NCI-H1092 (cell line): ENCODE measurements around the gene ABHD17C.

Experiments
- DNase-seq: peaks from one replicate; lab custom pipeline; 2025; lab: John Stamatoyannopoulos, UW

ABHD17C gene

DNA sequence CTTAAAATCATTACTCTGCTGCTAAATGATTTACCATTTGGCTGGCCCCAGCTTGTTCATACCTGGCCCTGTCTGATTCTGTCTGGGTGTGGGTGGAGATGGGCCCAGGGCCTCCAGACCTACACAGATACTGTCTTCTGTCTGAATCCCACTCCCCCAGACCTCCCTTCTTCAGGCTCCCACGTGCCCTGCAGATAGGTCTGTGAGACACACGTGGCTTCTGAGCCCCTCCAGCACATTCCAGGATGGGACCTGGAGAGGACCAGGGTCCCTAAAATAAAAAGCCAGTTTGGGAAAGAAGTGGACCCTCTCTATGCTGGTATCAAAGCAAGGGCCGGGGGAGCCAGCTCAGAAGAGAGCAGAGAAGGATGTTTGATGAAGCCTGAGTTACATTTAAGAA lies 69.4 kb downstream of the ABHD17C start:
- no peak for DNase-seq

- DNase-seq: no peak
These were observed 71.2 kb downstream of the ABHD17C start for GRCh38 chr15:80766275-80766674.

DNA sequence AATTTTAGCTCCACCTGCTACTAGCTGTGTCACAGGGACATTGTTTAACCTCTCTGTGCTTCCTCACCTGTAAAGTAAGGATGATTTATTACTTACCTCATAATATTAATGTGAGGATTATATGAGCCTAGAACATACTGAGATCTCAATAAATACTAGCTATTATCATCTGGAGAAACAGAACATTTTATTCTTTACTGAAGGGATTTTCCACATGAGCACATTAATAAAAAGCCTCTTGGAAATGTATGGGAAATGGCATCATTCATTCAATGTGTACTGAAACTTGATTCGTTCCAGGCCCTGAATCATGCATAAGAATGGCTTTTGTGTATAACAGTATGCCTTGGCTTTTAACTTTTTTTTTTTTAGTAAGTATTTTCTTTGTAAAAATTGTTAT lies 73.0 kb downstream of the ABHD17C start:
- DNase-seq: no peak

DNA sequence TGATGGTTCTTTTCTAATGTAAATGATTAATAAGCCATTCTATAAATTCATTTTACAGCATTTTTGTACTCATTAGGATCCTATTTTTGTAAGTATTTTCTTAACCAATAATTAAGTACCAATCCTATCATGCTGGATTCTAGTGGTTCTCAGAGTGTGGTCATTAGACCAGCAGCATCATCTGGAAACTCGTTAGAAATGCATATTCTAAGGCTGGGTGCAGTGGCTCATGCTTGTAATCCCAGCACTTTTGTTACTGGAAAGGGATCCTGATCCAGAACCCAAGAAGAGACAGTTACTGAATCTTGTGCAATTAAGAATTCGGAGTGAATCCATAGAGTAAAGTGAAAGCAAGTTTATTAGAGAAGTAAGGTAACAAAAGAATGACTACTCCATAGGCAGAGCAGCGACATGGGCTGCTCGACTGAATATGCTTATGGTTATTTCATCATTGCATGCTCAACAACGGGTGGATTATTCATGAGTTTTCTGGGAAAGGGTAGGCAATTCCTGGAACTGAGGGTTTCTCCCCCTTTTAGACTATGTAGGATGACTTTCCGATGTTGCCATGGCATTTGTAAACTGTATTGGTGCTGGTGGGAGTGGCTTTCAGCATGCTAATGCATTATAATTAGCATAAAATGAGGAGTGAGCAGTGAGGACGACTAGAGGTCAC lies 74.2 kb downstream of the ABHD17C start:
- DNase-seq: no peak

DNA sequence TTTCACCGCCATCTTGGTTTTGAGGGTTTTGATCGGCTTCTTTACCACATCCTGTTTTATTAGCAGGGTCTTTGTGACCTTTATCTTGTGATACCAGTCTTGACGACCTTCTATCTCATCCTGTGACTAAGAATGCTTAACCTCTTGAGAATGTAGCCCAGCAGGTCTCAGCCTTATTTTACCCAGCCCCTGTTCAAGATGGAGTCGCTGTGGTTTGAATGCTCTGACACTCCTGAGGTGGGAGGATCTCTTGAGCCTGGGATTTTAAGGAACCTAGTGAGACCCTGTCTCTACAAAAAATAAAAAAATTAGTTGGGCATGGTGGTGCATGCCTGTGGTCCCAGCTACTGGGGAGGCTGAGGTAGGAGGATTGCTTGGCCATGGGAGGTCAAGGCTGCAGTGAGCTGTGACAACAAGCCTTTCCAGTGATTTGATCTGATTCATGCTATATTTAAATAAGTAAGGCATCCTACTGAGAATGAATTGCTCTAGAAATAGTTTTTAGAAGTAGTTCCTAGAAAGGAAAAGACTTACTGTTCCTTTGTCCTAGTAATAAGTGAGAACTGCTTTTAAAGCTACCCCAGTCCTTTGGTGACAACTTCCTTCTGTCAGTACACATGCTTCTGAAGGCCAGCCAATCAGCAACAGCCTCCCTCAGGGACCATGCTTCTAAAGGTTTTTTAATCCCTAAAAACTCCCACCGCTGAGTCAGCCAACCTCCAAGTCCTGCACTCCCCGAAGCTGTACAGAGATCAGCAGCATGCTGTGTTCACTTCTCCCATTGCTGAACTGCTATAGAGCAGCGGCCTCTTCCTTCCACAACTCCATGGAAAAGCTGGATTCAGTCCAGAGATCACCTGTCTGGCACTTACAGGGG lies 75.0 kb downstream of the ABHD17C start:
- DNase-seq: no peak

GRCh38 chr15:80773122-80773551 lies 78.0 kb downstream of the ABHD17C start:
- DNase-seq: no peak

- DNase-seq: no peak
These were observed 78.8 kb downstream of the ABHD17C start for GRCh38 chr15:80773792-80774352.

GRCh38 chr15:80774486-80774885 lies 79.4 kb downstream of the ABHD17C start:
- no peak for DNase-seq

DNA sequence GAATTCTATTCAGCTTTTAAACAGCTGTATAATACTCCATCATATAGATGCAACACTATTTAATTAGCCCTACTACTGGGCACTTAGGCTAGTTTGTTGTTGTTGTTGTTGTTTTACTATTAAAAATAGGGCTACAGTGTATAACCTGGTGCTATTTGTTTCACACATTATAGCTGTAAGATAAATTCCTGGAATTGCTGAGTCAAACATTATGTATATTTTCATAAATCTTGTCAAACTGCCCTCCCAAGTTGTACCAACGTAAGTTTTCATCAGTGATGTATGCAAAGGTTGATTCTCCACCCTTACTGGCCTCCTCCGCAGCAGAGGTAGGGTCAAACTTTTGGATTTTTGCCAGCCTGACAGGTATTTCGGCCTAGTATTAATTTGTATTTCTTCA lies 80.2 kb downstream of the ABHD17C start:
- DNase-seq: no peak

DNA sequence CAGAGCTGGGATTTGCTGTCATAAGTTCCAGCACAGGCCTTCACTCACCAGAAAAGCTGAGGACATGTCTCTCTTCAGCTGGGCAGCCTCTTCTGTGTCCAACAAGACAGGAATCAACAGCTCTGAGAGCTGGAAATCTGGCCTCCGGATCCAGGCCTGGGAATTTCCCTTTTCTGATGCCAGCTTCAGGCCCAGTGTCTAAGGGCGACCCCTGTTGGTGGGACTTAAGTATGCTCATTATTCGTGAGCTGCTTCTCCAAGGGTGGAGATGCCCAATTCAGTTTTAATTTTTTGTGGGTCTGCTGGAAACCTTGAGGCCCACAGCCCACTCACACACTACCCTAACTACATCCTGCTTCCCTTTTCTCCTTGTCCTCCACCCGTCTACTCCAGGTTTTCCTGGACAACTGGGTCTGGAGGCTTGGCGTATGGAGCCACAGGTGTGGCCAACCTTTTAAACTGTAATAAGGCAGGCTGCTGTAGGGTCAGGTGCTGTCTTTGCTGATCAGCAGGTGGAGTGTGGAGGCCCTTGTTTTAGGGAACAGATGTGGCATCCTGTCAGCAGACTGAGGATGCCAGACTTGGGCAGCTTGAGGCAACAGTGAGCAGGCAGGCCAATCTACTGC lies 81.4 kb downstream of the ABHD17C start:
- peak; percentile 21 for DNase-seq

DNA sequence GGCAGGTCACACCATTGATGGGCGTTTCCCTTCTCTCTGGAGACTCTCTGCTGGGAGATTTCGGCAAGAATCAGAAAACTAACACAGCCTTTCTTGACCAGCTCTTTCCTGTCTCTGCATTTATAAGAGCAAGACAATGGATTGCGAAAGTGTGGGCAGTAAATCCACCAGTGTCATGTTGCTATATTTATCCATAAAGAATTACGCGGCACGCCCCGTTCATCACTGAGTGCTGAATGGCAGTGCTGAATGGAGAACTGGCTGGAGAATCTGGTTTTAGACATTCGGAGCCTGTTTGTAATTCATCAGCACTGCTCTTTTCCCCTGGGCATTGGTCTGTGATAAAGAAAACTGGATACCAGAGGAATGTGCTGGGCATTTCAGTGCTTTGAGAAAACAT lies 82.0 kb downstream of the ABHD17C start:
- no peak for DNase-seq

GRCh38 chr15:80777826-80778620 lies 82.9 kb downstream of the ABHD17C start:
- no peak for DNase-seq

- DNase-seq: no peak
These were observed 83.5 kb downstream of the ABHD17C start for GRCh38 chr15:80778621-80778963.

- DNase-seq: peak; percentile 53
These were observed 84.0 kb downstream of the ABHD17C start, which contains the start of gene CEMIP for GRCh38 chr15:80778964-80779657. TSS of gene CEMIP (plus strand) at chr15:80779370. CDS start at chr15:80873880, 94,510 bp downstream.

DNA sequence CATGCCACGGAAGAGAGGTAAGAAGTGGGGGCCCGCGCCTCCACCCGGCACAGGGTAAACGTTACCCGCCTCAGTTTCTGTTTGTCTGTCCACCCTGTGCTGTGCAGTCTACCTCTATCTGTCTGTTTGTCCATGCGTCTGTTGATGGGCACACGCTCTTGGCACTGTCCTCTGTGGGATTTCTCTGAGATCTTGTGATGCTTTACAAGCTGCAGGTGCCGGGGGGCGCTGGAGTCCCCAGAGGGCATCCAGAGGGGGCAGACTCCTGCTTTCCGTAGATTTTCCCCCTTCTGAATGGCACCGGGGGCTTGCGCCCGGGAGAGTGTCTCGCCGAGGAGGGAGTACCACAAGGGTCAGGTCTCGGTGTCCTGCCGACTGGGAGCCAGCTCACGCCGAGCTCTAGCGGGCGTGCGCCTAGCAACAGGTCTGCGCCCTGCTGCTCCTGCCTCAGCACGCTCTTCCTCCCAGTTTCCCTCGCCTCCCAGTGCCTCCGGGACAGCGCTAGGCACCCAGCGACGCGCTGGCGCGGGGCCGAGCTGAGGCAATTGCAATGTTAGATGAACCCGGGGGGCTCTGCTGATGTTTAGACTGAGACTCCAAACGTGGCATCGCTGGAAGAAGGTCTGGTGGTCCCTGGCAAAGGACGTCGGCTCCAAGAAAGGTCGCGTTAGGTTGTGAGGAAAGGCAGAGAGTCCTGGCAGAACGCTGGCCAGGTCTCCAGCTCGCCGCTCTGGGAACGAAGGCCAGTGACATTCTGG lies 84.7 kb downstream of the ABHD17C start:
- no peak for DNase-seq

- DNase-seq: no peak
These were observed 85.5 kb downstream of the ABHD17C start for GRCh38 chr15:80780416-80781221.

GRCh38 chr15:80783260-80783659 lies 88.2 kb downstream of the ABHD17C start:
- no peak for DNase-seq

- DNase-seq: no peak
These were observed 90.2 kb downstream of the ABHD17C start for GRCh38 chr15:80785335-80785734.

- no peak for DNase-seq
These were observed 90.8 kb downstream of the ABHD17C start for GRCh38 chr15:80785811-80786354.
